ENCODE results near the gene PTPRD.

PTPRD gene

GRCh38 chr9:9231946-9232345 lies 1380.9 kb downstream of the PTPRD start:
- DNase-seq = no peak

DNA sequence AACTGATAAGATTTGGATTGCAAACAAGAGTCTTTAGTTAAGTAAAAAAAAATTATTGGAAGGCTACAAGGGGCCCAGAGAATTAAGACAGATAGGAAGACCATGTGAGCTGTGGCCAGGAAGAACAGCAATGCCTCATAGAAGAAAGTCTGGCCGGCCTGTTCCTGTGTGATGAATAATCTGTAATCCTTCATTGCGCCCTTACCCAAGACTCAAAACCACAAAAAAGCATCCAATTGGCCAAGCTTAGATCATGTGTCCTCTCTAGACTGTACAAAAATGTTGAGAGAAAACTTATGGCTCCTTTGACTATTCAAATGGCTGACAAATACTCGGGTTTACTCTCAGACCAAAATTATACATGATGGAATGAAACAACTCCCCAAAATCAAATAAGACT lies 1383.5 kb downstream of the PTPRD start:
- no peak for DNase-seq

DNA sequence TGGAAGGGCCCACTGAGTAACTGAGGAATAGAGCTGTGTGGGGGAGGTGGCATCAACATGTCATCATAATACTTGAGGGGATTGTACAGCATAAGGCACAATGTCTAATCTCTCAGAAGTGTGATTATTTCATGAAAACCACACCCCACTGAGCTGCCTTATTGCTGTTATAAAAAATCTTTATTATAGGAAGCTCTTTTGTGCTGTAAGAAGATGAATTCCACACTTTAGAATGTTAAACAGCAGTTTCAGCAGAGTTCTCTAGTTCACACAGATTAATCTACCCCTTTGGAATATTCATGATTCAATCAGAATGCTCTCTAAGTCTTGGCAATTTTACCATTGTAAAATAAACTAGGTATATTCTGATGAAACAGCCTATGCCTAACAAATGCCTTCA lies 1389.6 kb downstream of the PTPRD start:
- no peak for DNase-seq

DNA sequence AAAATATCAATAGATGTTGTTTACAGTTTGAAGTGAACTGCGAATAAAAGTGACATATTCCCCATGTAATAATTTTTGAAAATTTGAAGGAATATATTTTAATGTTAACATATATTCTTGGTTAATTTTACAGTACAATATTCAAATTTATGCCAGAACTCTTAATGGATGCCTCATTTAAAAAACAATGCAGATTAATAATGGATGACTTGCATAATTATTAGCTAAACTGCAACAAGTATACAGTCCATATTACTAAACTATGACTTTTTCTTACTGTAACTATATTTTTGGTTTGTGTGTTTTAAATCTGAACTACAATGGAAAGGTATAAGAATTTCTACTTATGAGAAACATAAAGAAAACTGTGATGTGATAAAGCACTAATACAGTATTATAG lies 1390.1 kb downstream of the PTPRD start:
- DNase-seq = no peak

GRCh38 chr9:9216934-9217333 lies 1395.9 kb downstream of the PTPRD start:
- DNase-seq = no peak

- no peak for DNase-seq
Measured at GRCh38 chr9:9215050-9215449, 1397.8 kb downstream of the PTPRD start.

DNA sequence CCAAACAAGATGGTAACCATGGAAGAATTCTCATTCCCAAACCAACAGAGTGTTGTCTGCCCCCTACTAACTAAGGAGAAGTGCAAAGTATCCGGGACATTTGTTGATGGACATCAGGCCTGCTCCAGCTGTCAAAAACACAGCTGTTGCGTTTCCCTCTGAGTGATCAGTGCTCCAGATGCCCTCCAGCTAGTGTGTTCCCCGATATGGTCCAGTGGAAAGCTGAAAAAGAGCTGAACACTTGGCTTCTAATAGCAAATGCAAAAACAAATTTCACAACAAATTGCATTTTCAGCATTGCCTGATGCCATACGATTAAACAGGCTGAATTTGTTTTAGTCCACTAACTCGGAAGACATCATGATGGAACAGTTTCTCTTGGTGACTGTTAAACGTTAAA lies 1398.7 kb downstream of the PTPRD start:
- DNase-seq = no peak

DNA sequence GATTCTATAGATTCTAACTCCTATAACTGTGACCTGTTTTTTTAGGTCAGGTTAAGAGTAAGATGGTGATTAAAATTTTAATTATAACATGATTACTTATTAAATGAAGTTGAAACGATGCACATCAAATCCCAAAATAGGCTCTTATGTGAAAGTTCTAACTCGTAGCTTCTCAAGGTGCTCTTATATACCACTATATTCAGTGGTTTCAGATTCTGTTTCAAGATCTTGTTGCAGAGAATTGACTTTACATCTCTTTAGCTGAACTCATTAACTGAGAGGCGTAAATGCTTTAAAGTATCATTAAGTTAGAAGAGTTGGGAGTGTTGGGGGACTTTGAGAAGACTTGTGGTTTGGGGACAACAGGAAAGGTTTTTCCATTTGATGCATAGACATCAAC lies 1399.8 kb downstream of the PTPRD start:
- DNase-seq = no peak

GRCh38 chr9:9202276-9202675 lies 1410.5 kb downstream of the PTPRD start:
- DNase-seq = no peak

- DNase-seq = no peak
Measured at GRCh38 chr9:9186086-9186485, 1426.7 kb downstream of the PTPRD start.

DNA sequence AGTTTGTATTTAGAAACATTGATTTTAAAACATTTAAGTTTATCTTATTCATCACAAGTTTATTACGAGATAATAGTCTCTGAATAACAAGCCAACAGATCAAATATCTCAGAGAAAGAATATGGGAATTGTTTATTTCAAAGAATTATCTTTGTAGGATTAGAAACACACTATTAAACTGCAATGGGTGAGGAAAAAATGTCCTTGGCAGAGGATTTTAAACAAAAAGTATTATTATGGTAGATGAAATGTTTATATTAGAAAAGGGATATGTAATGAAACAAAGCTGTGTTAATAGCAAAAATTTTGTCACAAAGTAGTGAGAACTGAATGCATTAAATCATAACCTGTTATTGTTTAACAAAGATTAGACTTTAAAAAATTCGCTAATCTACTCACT lies 1430.4 kb downstream of the PTPRD start:
- no peak for DNase-seq

DNA sequence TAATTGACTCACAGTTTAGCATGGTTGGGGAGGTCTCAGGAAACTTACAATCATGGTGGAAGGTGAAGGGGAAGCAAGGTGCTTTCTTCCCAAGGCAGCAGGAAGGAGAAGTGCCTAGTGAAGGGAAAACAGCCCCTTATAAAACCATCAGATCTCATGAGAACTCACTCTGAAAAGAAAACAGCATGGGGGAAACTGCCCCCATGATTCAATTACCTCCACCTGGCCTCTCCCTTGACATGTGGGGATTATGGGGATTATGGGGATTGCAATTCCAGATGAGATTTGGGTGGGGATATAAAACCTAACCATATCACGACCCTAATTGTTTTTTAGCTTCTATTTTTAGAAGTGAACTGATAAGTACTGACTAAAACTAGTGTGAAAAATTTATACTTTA lies 1435.7 kb downstream of the PTPRD start:
- DNase-seq = no peak

DNA sequence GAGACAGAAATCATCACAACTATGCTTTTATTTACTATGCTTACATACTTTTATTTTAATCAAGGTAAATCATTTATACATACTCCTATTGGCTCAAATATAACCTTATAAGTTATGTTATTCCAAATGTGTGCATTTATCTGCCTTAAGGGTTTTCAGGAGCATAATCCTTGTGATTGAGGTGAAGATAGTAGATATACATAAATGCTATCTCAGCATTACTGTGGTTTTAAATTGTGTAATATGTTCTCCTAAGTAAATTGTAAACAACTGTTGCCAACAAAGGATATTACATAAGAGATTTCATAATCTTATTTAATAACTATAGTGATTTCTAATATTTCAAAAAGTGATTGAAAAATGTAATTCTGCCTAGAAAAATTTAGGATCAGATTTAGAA lies 1438.4 kb downstream of the PTPRD start:
- no peak for DNase-seq

GRCh38 chr9:9173264-9173663 lies 1439.5 kb downstream of the PTPRD start:
- DNase-seq = no peak

DNA sequence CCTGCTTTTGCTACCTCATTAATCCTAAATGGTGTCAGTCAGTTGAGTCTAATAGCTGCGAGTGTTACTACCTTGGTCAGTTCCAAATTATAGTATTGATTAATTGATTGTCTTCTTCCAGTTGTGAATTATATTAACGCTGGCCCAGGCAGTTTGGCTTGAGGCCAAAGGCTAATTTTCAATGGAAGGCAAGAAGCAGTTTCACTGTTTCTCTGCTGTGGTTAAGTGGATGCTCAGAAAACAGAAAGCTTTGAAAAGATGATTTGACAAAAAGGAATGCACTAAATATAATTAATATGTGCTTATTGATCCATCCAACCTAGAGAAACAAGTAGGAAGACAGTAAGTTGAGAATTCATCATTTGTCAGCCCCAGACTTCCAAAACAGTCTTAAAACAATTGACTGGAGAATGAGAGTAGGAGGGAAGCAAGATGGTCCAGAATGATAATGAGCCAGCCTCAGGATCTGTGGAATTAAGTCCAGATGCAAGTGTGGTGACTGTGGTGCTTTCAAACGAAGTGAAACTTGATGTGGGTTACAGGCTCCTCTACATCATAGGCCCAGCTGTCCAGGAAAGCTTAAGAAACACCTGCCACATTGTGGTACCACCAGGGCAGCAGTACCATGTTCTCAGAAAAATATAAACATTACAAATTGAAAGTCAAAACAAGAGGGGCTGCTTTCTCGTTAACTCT lies 1442.2 kb downstream of the PTPRD start:
- DNase-seq = no peak

DNA sequence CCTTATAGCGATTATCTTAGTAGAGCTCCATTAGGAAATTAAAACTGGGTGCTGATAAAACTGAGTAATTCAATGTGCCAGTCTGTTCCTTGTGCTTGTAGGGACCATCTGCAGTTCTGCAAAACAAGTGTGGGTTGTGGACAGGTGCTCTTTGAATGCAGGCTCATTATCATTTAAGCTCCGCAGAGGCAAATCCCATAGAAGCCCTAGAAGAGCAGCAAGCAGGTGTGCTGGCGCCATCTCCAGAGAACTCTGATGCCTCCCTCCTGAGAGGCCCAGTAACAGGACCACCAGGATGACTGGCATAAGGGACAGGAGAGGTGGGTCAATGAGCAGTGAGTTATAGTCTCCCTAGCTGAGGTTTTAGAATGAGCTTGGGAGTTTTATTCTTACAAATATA lies 1470.8 kb downstream of the PTPRD start:
- DNase-seq = no peak

DNA sequence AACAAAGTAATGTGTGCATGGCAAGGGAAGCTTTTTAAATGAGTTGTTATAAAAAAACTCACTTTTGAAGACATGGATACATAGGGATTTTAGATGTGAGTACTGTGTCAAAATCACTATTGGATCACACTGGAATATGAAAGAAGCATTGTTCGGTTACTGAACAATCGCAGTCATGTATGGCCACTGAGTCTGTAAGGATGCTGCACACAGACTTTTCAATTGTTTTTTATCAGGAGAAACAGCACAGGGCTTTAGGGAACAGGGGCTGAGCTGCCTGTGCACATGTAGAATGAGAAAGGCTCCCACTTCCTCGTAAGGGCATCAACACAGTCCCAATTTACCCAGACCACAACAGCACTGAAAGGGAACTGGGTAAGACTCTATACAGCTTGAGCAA lies 1479.3 kb downstream of the PTPRD start:
- no peak for DNase-seq

GRCh38 chr9:9124616-9125015 lies 1488.2 kb downstream of the PTPRD start:
- DNase-seq = no peak

DNA sequence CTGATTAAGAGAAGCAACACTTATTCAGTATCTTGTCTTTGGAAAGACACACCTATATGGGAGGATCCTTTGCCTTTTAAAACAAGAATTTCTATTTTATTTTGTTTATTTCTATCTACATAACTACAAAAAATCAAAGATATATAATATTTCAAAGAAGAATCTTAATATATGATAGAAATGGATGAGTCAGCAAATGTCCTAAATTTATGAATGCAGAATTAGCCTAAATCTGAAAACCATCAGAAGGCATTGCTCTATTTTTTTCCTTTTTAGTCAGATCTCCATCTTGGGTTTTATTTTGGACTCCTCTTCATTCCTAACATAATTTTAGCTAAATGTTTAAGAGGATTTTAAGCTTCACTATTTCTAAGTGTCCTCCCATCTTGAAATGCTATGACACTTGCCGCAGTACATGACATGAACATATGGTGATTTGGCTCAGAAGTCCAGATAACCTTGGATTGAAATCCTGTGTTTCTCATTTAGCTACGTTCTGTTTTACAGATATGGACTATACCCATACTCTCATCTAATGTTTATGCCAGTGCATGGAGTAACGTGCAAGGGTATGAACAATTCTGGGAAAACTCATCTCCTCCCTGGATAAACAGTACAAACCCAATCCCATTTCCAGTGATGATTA lies 1490.4 kb downstream of the PTPRD start:
- DNase-seq = no peak

- DNase-seq = no peak
Measured at GRCh38 chr9:9117866-9118265, 1494.9 kb downstream of the PTPRD start.

GRCh38 chr9:9112001-9112720 lies 1500.6 kb downstream of the PTPRD start:
- DNase-seq = no peak

- no peak for DNase-seq
Measured at GRCh38 chr9:9108641-9109040, 1504.2 kb downstream of the PTPRD start.

DNA sequence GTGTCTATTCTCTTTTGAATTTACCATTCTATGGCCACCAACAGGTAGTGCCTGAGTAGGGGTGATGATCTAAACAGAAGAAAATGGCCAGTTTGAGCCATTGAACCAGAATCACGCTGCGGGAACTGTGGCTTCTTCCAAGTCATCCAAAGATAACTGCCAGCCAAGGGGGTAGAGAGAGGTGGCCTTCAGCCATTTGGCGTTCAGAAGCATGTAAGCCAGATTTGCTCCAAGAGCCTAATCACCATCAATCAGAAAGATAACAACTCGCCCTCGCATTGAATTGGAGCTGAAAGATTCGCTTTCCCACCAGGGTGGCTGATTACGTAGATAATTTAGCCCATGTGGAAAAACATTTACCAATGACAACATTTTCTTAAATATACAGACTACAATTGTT lies 1510.5 kb downstream of the PTPRD start:
- no peak for DNase-seq

DNA sequence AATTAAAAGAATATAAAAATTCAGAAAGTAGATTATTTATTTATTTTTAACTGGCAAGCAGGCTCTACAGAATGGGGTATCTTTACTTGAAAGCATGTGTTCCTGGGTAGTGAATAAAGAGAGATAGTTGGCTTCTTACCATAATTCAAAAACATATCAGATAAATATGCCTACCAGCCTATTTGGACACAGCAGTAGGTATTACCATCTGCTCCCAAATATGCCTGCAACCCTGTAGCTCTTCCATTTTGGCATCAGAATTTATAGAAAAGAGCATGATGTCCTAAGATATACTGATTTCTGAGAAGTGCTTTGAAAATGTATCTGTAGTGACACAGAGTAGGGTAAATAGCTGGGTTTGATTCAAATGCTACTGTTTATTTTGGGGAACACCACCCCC lies 1512.7 kb downstream of the PTPRD start:
- no peak for DNase-seq
